ENCODE data around the gene SMAP1.
"Not testable (repeated sequence)": the region's sequence is repeated elsewhere in the genome, so short reads cannot be mapped to it uniquely, and the experiment has no call there.

The SMAP1 gene

GRCh38 chr6:70709826-70710225 lies 42.1 kb downstream of the SMAP1 start:
- no peak for DNase-seq (ENCODE audit: insufficient read length)

DNA sequence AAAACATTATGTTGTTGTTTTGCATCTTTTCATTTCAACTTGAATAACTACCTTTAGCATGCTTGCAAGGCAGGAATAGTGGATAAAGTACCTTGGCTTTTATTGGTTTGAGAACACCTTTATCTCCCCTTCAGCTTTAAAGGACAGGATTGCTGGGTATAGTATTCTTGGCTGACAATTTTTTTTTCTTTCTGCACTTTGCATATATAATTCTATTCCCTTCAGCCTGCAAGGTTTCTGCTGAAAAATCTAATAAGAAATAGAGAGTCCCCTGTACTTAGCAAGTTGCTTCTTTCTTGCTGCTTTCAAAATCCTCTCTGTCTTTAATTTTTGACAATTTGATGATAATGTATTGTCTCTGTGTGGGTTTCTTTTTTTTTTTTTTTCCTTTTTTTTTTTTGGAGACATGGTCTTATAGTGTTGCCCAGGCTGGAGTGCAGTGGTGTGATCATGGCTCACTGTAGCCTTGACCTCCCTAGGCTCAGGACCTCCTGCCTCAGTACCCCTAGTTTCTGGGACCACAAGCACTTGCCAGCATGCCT lies 47.1 kb downstream of the SMAP1 start:
- FAIRE-seq (no peak), DNase-seq (ENCODE audit: insufficient read length) (no peak)
- no peak for TF ChIP-seq POLR2AphosphoS5 (IDR thresholded peaks at IDR 0.05; ENCODE audit: low read depth, low read length)
- TF ChIP-seq POLR2A (IDR thresholded peaks at IDR 0.05; ENCODE audit: low read depth, low read length): no peak
- no peak for TF ChIP-seq TAF1 (IDR thresholded peaks at IDR 0.05; ENCODE audit: borderline replicate concordance, low read depth, low read length)

More at GRCh38 chr6:70709826-70710225, 42.1 kb downstream of the SMAP1 start:
- FAIRE-seq: no peak
- no peak for TF ChIP-seq POLR2A (IDR thresholded peaks at IDR 0.05; ENCODE audit: low read depth, low read length)
- TF ChIP-seq TAF1 (IDR thresholded peaks at IDR 0.05; ENCODE audit: borderline replicate concordance, low read depth, low read length): no peak
- TF ChIP-seq POLR2AphosphoS5 (IDR thresholded peaks at IDR 0.05; ENCODE audit: low read depth, low read length): no peak

GRCh38 chr6:70717038-70717801 lies 49.5 kb downstream of the SMAP1 start:
- DNase-seq (ENCODE audit: insufficient read length) (no peak), FAIRE-seq (peak; percentile 46)
- TF ChIP-seq POLR2A (IDR thresholded peaks at IDR 0.05; ENCODE audit: low read depth, low read length) (no peak), TAF1 (IDR thresholded peaks at IDR 0.05; ENCODE audit: borderline replicate concordance, low read depth, low read length) (no peak), POLR2AphosphoS5 (IDR thresholded peaks at IDR 0.05; ENCODE audit: low read depth, low read length) (no peak)

DNA sequence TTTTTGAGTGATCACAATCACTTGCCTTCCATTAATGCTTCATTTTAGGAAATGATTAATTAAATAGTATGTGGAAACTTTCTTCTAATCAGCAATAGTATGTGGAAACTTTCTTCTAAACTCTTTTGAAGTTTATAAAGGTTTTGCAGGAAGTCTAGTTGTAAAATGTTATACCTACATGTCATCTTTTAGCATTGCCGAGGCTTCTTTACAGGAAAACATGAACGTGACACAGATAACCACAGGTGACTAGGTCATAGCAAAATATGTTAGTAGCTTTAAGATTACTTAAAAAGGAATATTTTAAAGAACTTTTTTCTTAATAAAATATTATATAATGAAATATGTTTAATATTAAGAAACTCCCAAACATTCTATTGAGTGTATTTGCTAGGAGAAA lies 56.8 kb downstream of the SMAP1 start:
- DNase-seq (ENCODE audit: insufficient read length) (no peak), FAIRE-seq (no peak)
- TF ChIP-seq POLR2AphosphoS5 (IDR thresholded peaks at IDR 0.05; ENCODE audit: low read depth, low read length): no peak
- TF ChIP-seq POLR2A (IDR thresholded peaks at IDR 0.05; ENCODE audit: low read depth, low read length): no peak
- TF ChIP-seq TAF1 (IDR thresholded peaks at IDR 0.05; ENCODE audit: borderline replicate concordance, low read depth, low read length): no peak

DNA sequence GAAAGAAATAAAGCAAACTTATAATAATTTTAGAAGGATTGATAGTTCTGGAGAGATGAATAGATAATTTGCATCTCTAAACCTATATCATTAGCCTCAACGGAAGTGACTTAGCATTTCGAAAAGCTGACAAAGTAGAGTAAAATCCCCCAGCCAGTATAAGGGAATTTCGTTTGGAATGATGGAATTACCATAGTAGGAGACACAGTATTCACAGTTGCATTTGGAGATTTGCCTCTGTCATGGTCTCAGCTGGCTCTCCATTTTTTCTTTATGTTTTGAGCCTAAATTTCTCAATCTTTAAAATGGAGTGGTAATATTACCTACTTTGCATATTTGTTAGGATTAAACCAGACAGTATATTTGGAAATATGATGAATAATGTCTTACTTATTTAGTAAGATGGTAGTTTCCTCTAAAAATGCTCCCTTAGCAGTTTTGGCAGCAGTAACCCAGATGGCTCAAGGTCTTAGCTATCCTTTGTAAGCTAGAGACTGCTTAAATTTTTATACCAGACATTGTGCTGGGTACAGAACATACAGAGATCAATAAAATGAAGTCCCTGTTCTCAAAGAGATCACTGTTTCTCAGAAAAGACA lies 58.2 kb downstream of the SMAP1 start:
- no peak for DNase-seq (ENCODE audit: insufficient read length)
- no peak for FAIRE-seq
- TF ChIP-seq POLR2A (IDR thresholded peaks at IDR 0.05; ENCODE audit: low read depth, low read length) (no peak), POLR2AphosphoS5 (IDR thresholded peaks at IDR 0.05; ENCODE audit: low read depth, low read length) (no peak), TAF1 (IDR thresholded peaks at IDR 0.05; ENCODE audit: borderline replicate concordance, low read depth, low read length) (no peak)

GRCh38 chr6:70734381-70734780 lies 66.7 kb downstream of the SMAP1 start:
- TF ChIP-seq POLR2A (IDR thresholded peaks at IDR 0.05; ENCODE audit: low read depth, low read length): no peak
- no peak for TF ChIP-seq POLR2AphosphoS5 (IDR thresholded peaks at IDR 0.05; ENCODE audit: low read depth, low read length)
- no peak for TF ChIP-seq TAF1 (IDR thresholded peaks at IDR 0.05; ENCODE audit: borderline replicate concordance, low read depth, low read length)
- DNase-seq (ENCODE audit: insufficient read length) (no peak), FAIRE-seq (no peak)

- FAIRE-seq (no peak), DNase-seq (ENCODE audit: insufficient read length) (no peak)
- TF ChIP-seq POLR2A (IDR thresholded peaks at IDR 0.05; ENCODE audit: low read depth, low read length) (no peak), POLR2AphosphoS5 (IDR thresholded peaks at IDR 0.05; ENCODE audit: low read depth, low read length) (no peak), TAF1 (IDR thresholded peaks at IDR 0.05; ENCODE audit: borderline replicate concordance, low read depth, low read length) (no peak)
Measured at GRCh38 chr6:70734979-70735378, 67.3 kb downstream of the SMAP1 start.

- FAIRE-seq (no peak), DNase-seq (ENCODE audit: insufficient read length) (no peak)
- no peak for TF ChIP-seq POLR2A (IDR thresholded peaks at IDR 0.05; ENCODE audit: low read depth, low read length)
- no peak for TF ChIP-seq TAF1 (IDR thresholded peaks at IDR 0.05; ENCODE audit: borderline replicate concordance, low read depth, low read length)
- TF ChIP-seq POLR2AphosphoS5 (IDR thresholded peaks at IDR 0.05; ENCODE audit: low read depth, low read length): no peak
Measured at GRCh38 chr6:70735513-70735912, 67.8 kb downstream of the SMAP1 start.

DNA sequence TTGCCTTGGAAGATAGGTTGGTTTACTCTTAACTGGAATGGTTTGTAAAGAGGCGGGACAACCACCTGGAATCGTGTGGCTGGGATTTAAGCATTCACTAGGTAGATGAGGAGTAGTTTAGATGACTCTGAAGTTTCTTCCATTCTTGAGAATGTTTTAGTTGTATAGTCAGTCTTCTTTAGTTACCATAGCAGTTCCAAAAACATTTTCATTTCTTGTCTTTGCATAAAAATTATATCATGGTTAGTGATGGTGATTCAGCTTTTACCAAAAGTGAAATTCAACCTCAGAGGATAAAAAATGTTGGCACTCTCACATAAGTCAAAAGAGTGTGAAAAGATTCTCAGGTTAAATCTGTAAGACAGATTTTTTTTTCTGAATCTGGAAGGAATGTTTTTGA lies 70.3 kb downstream of the SMAP1 start:
- FAIRE-seq (no peak), DNase-seq (ENCODE audit: insufficient read length) (no peak)
- TF ChIP-seq POLR2A (IDR thresholded peaks at IDR 0.05; ENCODE audit: low read depth, low read length) (no peak), TAF1 (IDR thresholded peaks at IDR 0.05; ENCODE audit: borderline replicate concordance, low read depth, low read length) (no peak), POLR2AphosphoS5 (IDR thresholded peaks at IDR 0.05; ENCODE audit: low read depth, low read length) (no peak)

DNA sequence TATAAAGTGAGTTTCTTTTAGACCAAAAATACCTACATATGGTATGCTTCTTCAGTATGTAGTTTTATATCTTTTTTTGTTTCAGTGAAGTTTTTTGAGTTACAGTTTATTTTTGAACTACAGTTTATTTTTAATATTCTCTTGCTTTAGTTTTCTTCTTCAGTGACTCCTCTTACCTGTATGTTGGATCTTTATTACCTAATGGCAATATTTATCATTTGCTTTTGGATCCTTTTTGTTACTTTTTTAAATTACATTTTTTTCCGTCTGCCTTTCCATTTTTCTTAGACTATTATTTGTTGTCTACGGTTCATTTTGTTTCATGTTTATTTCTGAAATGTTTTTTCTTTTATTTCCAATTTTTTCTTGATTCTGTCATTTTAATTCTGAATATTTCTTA lies 71.9 kb downstream of the SMAP1 start:
- TF ChIP-seq TAF1 (IDR thresholded peaks at IDR 0.05; ENCODE audit: borderline replicate concordance, low read depth, low read length) (no peak), POLR2AphosphoS5 (IDR thresholded peaks at IDR 0.05; ENCODE audit: low read depth, low read length) (no peak), POLR2A (IDR thresholded peaks at IDR 0.05; ENCODE audit: low read depth, low read length) (no peak)
- no peak for DNase-seq (ENCODE audit: insufficient read length)
- FAIRE-seq: no peak

DNA sequence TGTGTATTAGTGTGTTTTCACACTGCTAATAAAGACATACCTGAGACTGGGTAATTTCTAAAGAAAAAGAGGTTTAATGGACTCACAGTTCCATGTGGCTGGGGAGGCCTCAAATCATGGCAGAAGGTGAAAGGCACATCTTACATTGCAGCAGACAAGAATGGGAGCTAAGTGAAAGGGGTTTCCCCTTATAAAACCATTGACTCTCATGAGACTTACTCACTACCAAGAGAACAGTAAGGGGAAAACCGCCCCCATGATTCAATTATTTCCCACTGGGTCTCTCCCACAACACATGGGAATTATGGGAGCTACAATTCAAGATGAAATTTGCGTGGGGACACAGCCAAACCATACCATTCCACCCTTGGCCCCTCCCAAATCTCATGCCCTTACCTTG lies 73.1 kb downstream of the SMAP1 start:
- DNase-seq (ENCODE audit: insufficient read length); FAIRE-seq: not testable (repeated sequence)

- not testable (repeated sequence) for FAIRE-seq; DNase-seq (ENCODE audit: insufficient read length)
Measured at GRCh38 chr6:70742462-70742861, 74.8 kb downstream of the SMAP1 start.

All from GM12892 (cell line).